Naive thymus-derived CD4-positive, alpha-beta T cell (primary cell): ENCODE results near the gene CCND3. TPM values are rescaled to one million over a fixed set of nuclear protein-coding genes. Genes with fewer than 3 reads are reported as not detected.

ENCODE experiments used
- ATAC-seq: fragments of 150-1000 bp; cut with Tn5 transposase; 2 replicates; pipeline ENCODE4 v1.10.0; 2021; ENCODE audit warnings: mild to moderate bottlenecking, moderate library complexity
- CTCF ChIA-PET: fragments of 350-600 bp; sonication (Branson Sonifier 250); formaldehyde crosslinking; loops from one replicate; lab custom pipeline; 2021; ENCODE audit warnings: antibody characterized with exemption; lab: Charles Lee
- POLR2A ChIA-PET: fragments of 350-600 bp; sonication (Branson Sonifier 250); formaldehyde crosslinking; loops from one replicate; lab custom pipeline; 2021; ENCODE audit warnings: antibody characterized with exemption, inconsistent platforms; lab: Charles Lee
- DNase-seq, 9 donors: peaks; one replicate each; pipeline versions ENCODE4 v3.0.0 to v3.0.0-alpha.2; 2020 to 2022; ENCODE audit warnings: mixed read lengths in 1 of 9
- H3K27ac ChIP-seq: one replicate; pipeline ENCODE4 v1.7.0; 2013; ENCODE audit warnings: mild to moderate bottlenecking, low read depth, low read length, moderate library complexity
- H3K27me3 ChIP-seq, 2 donors: one replicate each; pipeline ENCODE4 v1.7.0; 2013; ENCODE audit warnings: low read length in 2 of 2, mild to moderate bottlenecking in 2 of 2, moderate library complexity in 2 of 2; ENCODE audit not compliant: control insufficient read depth in 2 of 2, insufficient read depth in 2 of 2
- H3K36me3 ChIP-seq, 3 experiments: 1 replicate in 2 of 3; 2 replicates in 1 of 3; pipeline ENCODE4 v1.7.0; 2013; ENCODE audit warnings: low read length in 3 of 3, mild to moderate bottlenecking in 3 of 3, moderate library complexity in 1 of 3; ENCODE audit not compliant: insufficient read depth in 3 of 3, control insufficient read depth in 2 of 3
- H3K4me1 ChIP-seq, 2 donors: one replicate each; pipeline ENCODE4 v1.7.0; 2013; ENCODE audit warnings: low read length in 2 of 2, mild to moderate bottlenecking in 2 of 2, moderate library complexity in 1 of 2; ENCODE audit not compliant: control insufficient read depth in 2 of 2, insufficient read depth in 2 of 2
- H3K4me3 ChIP-seq: 2 replicates; pipeline ENCODE4 v1.7.0; 2013; ENCODE audit warnings: mild to moderate bottlenecking, low read length
- H3K9me3 ChIP-seq, 3 experiments: 1 replicate in 2 of 3; 2 replicates in 1 of 3; pipeline ENCODE4 v1.7.0; 2013; ENCODE audit warnings: low read length in 3 of 3; ENCODE audit not compliant: control insufficient read depth in 2 of 3
- H3K27ac Mint-ChIP-seq, 9 donors: one replicate each; pipeline ENCODE4 v1.8.0; 2020 to 2022; ENCODE audit warnings: mixed read lengths in 9 of 9, mild to moderate bottlenecking in 8 of 9, moderate library complexity in 5 of 9, inconsistent platforms in 2 of 9
- H3K27me3 Mint-ChIP-seq, 5 donors: one replicate each; pipeline ENCODE4 v1.8.0; 2021 to 2022; ENCODE audit warnings: mixed read lengths in 5 of 5, mild to moderate bottlenecking in 1 of 5
- H3K36me3 Mint-ChIP-seq, 5 donors: one replicate each; pipeline ENCODE4 v1.8.0; 2020 to 2022; ENCODE audit warnings: mixed read lengths in 5 of 5, mild to moderate bottlenecking in 3 of 5, inconsistent platforms in 1 of 5
- H3K4me1 Mint-ChIP-seq, 7 donors: one replicate each; pipeline ENCODE4 v1.8.0; 2020 to 2022; ENCODE audit warnings: mixed read lengths in 7 of 7, mild to moderate bottlenecking in 3 of 7, inconsistent platforms in 1 of 7
- H3K4me3 Mint-ChIP-seq, 10 donors: one replicate each; pipeline ENCODE4 v1.8.0; 2020 to 2022; ENCODE audit warnings: mild to moderate bottlenecking in 10 of 10, mixed read lengths in 10 of 10, moderate library complexity in 6 of 10, inconsistent platforms in 2 of 10
- H3K9me3 Mint-ChIP-seq, 11 donors: one replicate each; pipeline ENCODE4 v1.8.0; 2020 to 2022; ENCODE audit warnings: mixed read lengths in 11 of 11, mild to moderate bottlenecking in 4 of 11, inconsistent platforms in 1 of 11, moderate library complexity in 1 of 11
- intact Hi-C, 2 donors: fragments of 100-400 bp; cut with micrococcal nuclease; formaldehyde crosslinking; loops; one replicate each; pipeline ENCODE4 v1.15.1; 2023
- polyA plus RNA-seq, 2 donors: library from polyadenylated mRNA; unstranded; fragments of 300-500 nt; fragmentation: Illumina TruSeq; gene quantifications; one replicate each; pipeline ENCODE4 v1.2.3, GENCODE V29; 2021
- total RNA-seq, 6 experiments: library from RNA in 5 of 6; stranded (reverse) in 5 of 6; gene quantifications; 1 replicate in 5 of 6; 2 replicates in 1 of 6; pipeline ENCODE4 v1.2.3 and lab custom pipeline; 2021 to 2026

Gene CCND3
- total and polyA plus RNA-seq, 7 experiments from 2014 or later, result 285 to 764 (median 343) TPM

GRCh38 chr6:41938590-41939175 lies 2.9 kb downstream of the CCND3 start:
- Mint-ChIP-seq H3K9me3 (peaks cover 0 to 9% (median 0%) of the 10 kb centered on the region in 11 donors), H3K27ac (peak overlapping the region; percentile 90 to 97 (median 93)), H3K27me3 (no peaks in the 10 kb centered on the region), H3K36me3 (peaks cover 5 to 58% (median 14%) of the 10 kb centered on the region in 5 donors), H3K4me3 (peak overlapping the region; percentile 64 to 100 (median 92)), H3K4me1 (peaks cover 49 to 80% (median 73%) of the 10 kb centered on the region in 7 donors)
- Histone ChIP-seq H3K4me3 (peak overlapping the region; percentile 68), H3K4me1 (peaks cover 66 to 70% of the 10 kb centered on the region in 2 donors), H3K27me3 (no peaks in the 10 kb centered on the region), H3K27ac (peak overlapping the region; percentile 76), H3K36me3 (peaks cover 15 to 43% (median 20%) of the 10 kb centered on the region in 3 experiments), H3K9me3 (no peaks in the 10 kb centered on the region)
- POLR2A ChIA-PET, result interaction anchor here (0.5 to 11.8 kb wide), 12 partner anchors 10 to 106 kb away, joined by 3 to 180 read pairs (median 4); partner anchors contain the start of genes BYSL, MED20, TAF8 and USP49
- intact Hi-C loops, result loop anchor here in 1 of 2 donors (1.0 to 10.0 kb wide), 7 partner anchors 17 to 1696 kb away; partner anchors contain the start of genes BYSL, MAD2L1BP, MED20 and TOMM6
- ATAC-seq (no peak), DNase-seq (peak in 2 of 9 donors; percentile 14 to 18)
- CTCF ChIA-PET, result interaction anchor here (0.9 to 4.5 kb wide), 15 partner anchors 9 to 140 kb away, joined by 3 to 32 read pairs (median 4); partner anchors contain the start of genes BYSL and MED20

- H3K4me1 Mint-ChIP-seq, result peaks cover 51 to 77% (median 72%) of the 10 kb centered on the region in 7 donors
- ChIA-PET CTCF (interaction anchor here (0.6 to 4.5 kb wide), 13 partner anchors 10 to 111 kb away, joined by 3 to 32 read pairs (median 5); partner anchors contain the start of genes BYSL and MED20), POLR2A (interaction anchor here (0.8 to 11.8 kb wide), 11 partner anchors 11 to 107 kb away, joined by 3 to 180 read pairs (median 4); partner anchors contain the start of genes BYSL, MED20, TAF8 and USP49)
- H3K4me3 Mint-ChIP-seq, result peak overlapping the region; percentile 64 to 100 (median 92)
- ATAC-seq (peak; percentile 46), DNase-seq (peak in 7 of 9 donors; percentile 66 to 81 (median 75))
- H3K27me3 ChIP-seq, result no peaks in the 10 kb centered on the region
- peaks cover 66 to 70% of the 10 kb centered on the region in 2 donors for H3K4me1 ChIP-seq
- peaks cover 15 to 48% (median 20%) of the 10 kb centered on the region in 3 experiments for H3K36me3 ChIP-seq
- peak overlapping the region; percentile 68 for H3K4me3 ChIP-seq
- H3K36me3 Mint-ChIP-seq, result peaks cover 6 to 59% (median 16%) of the 10 kb centered on the region in 5 donors
- no peaks in the 10 kb centered on the region for H3K27me3 Mint-ChIP-seq
- intact Hi-C loops, result loop anchor here (1.0 to 10.0 kb wide), 8 partner anchors 17 to 1697 kb away; partner anchors contain the start of genes BYSL (in 1 of the 2), MAD2L1BP (in 1 of the 2), MED20 (in 1 of the 2) and TFEB (in 1 of the 2)
- H3K9me3 ChIP-seq, result no peaks in the 10 kb centered on the region
- peak overlapping the region; percentile 76 for H3K27ac ChIP-seq
- H3K27ac Mint-ChIP-seq, result peak overlapping the region; percentile 90 to 97 (median 93)
- peaks cover 0 to 9% (median 0%) of the 10 kb centered on the region in 11 donors for H3K9me3 Mint-ChIP-seq
Measured at GRCh38 chr6:41937861-41938574, 3.6 kb downstream of the CCND3 start.

DNA sequence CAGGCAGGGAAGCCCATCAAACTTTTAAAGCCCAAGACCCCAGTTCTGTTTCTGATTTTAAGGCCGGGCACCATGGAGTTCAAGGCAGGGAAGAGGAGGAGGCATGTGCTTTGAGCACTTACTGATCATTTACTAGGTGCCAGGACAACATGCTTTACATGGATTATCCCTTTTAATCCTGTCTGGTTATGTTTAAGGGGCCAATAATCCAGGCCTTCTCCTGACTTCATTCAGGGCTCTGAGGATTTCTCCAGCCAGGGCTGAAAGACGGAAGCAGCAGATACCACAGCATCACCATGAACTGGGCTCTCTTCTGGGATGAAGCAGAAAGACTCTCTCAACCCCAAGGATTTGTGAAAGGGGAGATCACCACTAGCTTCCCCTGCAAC lies 4.1 kb downstream of the CCND3 start:
- Mint-ChIP-seq H3K4me3 (peak overlapping the region; percentile 64 to 100 (median 90)), H3K27me3 (no peaks in the 10 kb centered on the region), H3K4me1 (peaks cover 52 to 79% (median 75%) of the 10 kb centered on the region in 7 donors), H3K36me3 (peaks cover 7 to 64% (median 19%) of the 10 kb centered on the region in 5 donors), H3K9me3 (peaks cover 0 to 9% (median 0%) of the 10 kb centered on the region in 11 donors), H3K27ac (peak overlapping the region; percentile 90 to 97 (median 93))
- no peaks in the 10 kb centered on the region for H3K9me3 ChIP-seq
- intact Hi-C loops, result loop anchor here (2.0 to 10.0 kb wide), 5 partner anchors 35 to 1697 kb away; partner anchors contain the start of genes MAD2L1BP (in 1 of the 2), TFEB (in 1 of the 2) and TOMM6 (in 1 of the 2)
- CTCF ChIA-PET, result interaction anchor here (0.6 to 4.5 kb wide), 9 partner anchors 10 to 112 kb away, joined by 3 to 27 read pairs (median 4); partner anchors contain the start of genes BYSL and MED20
- H3K4me1 ChIP-seq, result peaks cover 64 to 68% of the 10 kb centered on the region in 2 donors
- peak overlapping the region; percentile 68 for H3K4me3 ChIP-seq
- ATAC-seq (no peak), DNase-seq (no peak)
- POLR2A ChIA-PET, result interaction anchor here (1.0 to 11.8 kb wide), 6 partner anchors 11 to 108 kb away, joined by 3 to 180 read pairs (median 5); partner anchors contain the start of genes BYSL, MED20 and TAF8
- H3K27me3 ChIP-seq, result no peaks in the 10 kb centered on the region
- H3K27ac ChIP-seq, result peak overlapping the region; percentile 76
- peaks cover 19 to 54% (median 20%) of the 10 kb centered on the region in 3 experiments for H3K36me3 ChIP-seq

GRCh38 chr6:41936073-41936837 lies 5.4 kb downstream of the CCND3 start:
- peaks cover 20 to 66% (median 28%) of the 10 kb centered on the region in 3 experiments for H3K36me3 ChIP-seq
- peak; percentile 79 for ATAC-seq
- no peaks in the 10 kb centered on the region for H3K27me3 ChIP-seq
- Mint-ChIP-seq H3K27ac (peak overlapping the region; percentile 85 to 95 (median 90)), H3K36me3 (peaks cover 8 to 73% (median 26%) of the 10 kb centered on the region in 5 donors), H3K9me3 (peaks cover 0 to 7% (median 0%) of the 10 kb centered on the region in 11 donors), H3K4me3 (peak overlapping the region; percentile 64 to 100 (median 90)), H3K27me3 (no peaks in the 10 kb centered on the region), H3K4me1 (peaks cover 48 to 81% (median 74%) of the 10 kb centered on the region in 7 donors)
- peak overlapping the region; percentile 76 for H3K27ac ChIP-seq
- no peaks in the 10 kb centered on the region for H3K9me3 ChIP-seq
- POLR2A ChIA-PET, result interaction anchor here (0.5 to 11.8 kb wide), 6 partner anchors 9 to 735 kb away, joined by 3 to 180 read pairs (median 3); partner anchors contain the start of genes TAF8 and USP49
- CTCF ChIA-PET, result interaction anchor here (0.9 to 4.5 kb wide), 6 partner anchors 9 to 149 kb away, joined by 4 to 27 read pairs (median 6); partner anchors contain the start of genes BYSL, MED20 and TOMM6
- H3K4me1 ChIP-seq, result peaks cover 57 to 61% of the 10 kb centered on the region in 2 donors
- DNase-seq, result peak in 8 of 9 donors; percentile 52 to 72 (median 63)
- intact Hi-C loops, result loop anchor here (1.0 to 10.0 kb wide), 12 partner anchors 15 to 1699 kb away; partner anchors contain the start of genes TOMM6 (in 2 of the 2), BYSL (in 1 of the 2), MAD2L1BP (in 1 of the 2) and MED20 (in 1 of the 2)
- H3K4me3 ChIP-seq, result peak overlapping the region; percentile 34

DNA sequence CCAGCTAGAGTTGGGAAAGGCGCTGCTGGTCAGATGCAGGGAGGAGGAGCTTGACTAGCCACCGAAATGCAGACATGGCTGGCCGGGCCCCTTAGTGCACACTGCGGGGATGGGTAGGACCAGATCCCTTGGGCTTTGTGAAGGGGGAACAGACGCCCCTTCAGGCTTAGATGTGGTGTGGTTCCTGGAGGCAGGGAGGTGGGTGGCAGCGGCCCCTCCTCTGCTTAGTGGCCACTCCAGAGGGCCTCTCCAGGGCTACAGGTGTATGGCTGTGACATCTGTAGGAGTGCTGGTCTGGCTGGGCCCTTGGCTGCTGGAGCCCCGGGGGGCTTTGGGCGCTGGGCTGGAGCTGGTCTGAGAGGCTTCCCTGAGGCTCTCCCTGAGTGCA lies 5.9 kb downstream of the CCND3 start:
- Mint-ChIP-seq H3K36me3 (peaks cover 8 to 71% (median 26%) of the 10 kb centered on the region in 5 donors), H3K4me1 (peaks cover 51 to 81% (median 77%) of the 10 kb centered on the region in 7 donors), H3K9me3 (peaks cover 0 to 5% (median 0%) of the 10 kb centered on the region in 11 donors), H3K4me3 (peak overlapping the region; percentile 64 to 100 (median 90)), H3K27me3 (no peaks in the 10 kb centered on the region), H3K27ac (peak overlapping the region; percentile 85 to 95 (median 90))
- DNase-seq (no peak), ATAC-seq (no peak)
- Histone ChIP-seq H3K36me3 (peaks cover 20 to 72% (median 33%) of the 10 kb centered on the region in 3 experiments), H3K27ac (peak overlapping the region; percentile 76), H3K4me1 (peaks cover 57 to 61% of the 10 kb centered on the region in 2 donors), H3K4me3 (peak overlapping the region; percentile 18), H3K9me3 (no peaks in the 10 kb centered on the region), H3K27me3 (no peaks in the 10 kb centered on the region)
- ChIA-PET POLR2A (interaction anchor here (0.5 to 11.8 kb wide), 7 partner anchors 9 to 734 kb away, joined by 3 to 180 read pairs (median 3); partner anchors contain the start of genes BYSL, MED20, TAF8 and USP49), CTCF (interaction anchor here (1.2 to 4.5 kb wide), 5 partner anchors 8 to 109 kb away, joined by 3 to 27 read pairs (median 7); partner anchors contain the start of genes BYSL and MED20)
- intact Hi-C loops, result loop anchor here (1.0 to 10.0 kb wide), 12 partner anchors 14 to 1699 kb away; partner anchors contain the start of genes TOMM6 (in 2 of the 2), BYSL (in 1 of the 2), MAD2L1BP (in 1 of the 2) and MED20 (in 1 of the 2)
